ENCODE data around the gene F13A1. TPM values are rescaled to one million over a fixed set of nuclear protein-coding genes. Genes with fewer than 3 reads are reported as not detected.

Gene F13A1
- total and polyA plus RNA-seq, 2 of the 13 experiments (the other 11 are each of a cell fraction or from before 2014, with no cell fraction given): not detected

GRCh38 chr6:6285679-6286078 lies 34.8 kb downstream of the F13A1 start:
- Histone ChIP-seq H3K27me3 (ENCODE audit: control insufficient read depth in 1 of 2, insufficient read depth in 2 of 2, low read length in 2 of 2) (peaks cover 0 to 8% of the 10 kb centered on the region in 2 experiments; a peak in 1 of 5 replicates), H3K36me3 (replicated peaks in 1 of 2; ENCODE audit: control insufficient read depth in 1 of 2, insufficient read depth in 2 of 2, low read length in 2 of 2) (no peaks in the 10 kb centered on the region), H3K9ac (ENCODE audit: insufficient read depth, low read depth, low read length) (no peak overlapping the region), H3K27ac (ENCODE audit: extremely low read length, insufficient read depth, low read length) (no peak overlapping the region), H3K4me3 (replicated peaks in 1 of 3; ENCODE audit: insufficient read depth in 1 of 3, low read depth in 2 of 3, low read length in 3 of 3) (no peak overlapping the region), H3K79me2 (ENCODE audit: insufficient read depth, low read length) (no peaks in the 10 kb centered on the region), H3K9me3 (ENCODE audit: low read length) (no peaks in the 10 kb centered on the region), H3K4me2 (ENCODE audit: low read depth, low read length) (no peak overlapping the region), H4K20me1 (ENCODE audit: insufficient read depth, low read length) (no peaks in the 10 kb centered on the region), H2AFZ (ENCODE audit: low read length) (no peak overlapping the region), H3K4me1 (ENCODE audit: insufficient read depth, low read length) (no peaks in the 10 kb centered on the region)
- intact Hi-C loops (cut with micrococcal nuclease; ENCODE audit: unreplicated experiment) (no loop called here), in situ Hi-C loops (cut with HindIII; ENCODE audit: extremely low pct_ligation_motif_present, low pct_unique_long_range_greater_than_20kb) (no loop called here)
- no peak for DNase-seq (ENCODE audit: low spot score)
- ATAC-seq: no peak
- no TSS peak for BruUV-seq (replicated peaks)
- ChIA-PET CTCF (ENCODE audit: low intra/inter-chr PET ratio, low total read pairs) (no interaction called here), POLR2A (no interaction called here)
- 60% methylated on average over 11 of the region's 11 CpGs for WGBS (ENCODE audit: low lambda C conversion rate)
- TF ChIP-seq SIX1 (CRISPR knock-in tag; IDR thresholded peaks at IDR 0.05; ENCODE audit: borderline replicate concordance) (no peak), ZNF205 (CRISPR knock-in tag; IDR thresholded peaks at IDR 0.05) (no peak), ZNF20 (CRISPR knock-in tag; IDR thresholded peaks at IDR 0.05) (no peak), KDM5B (CRISPR knock-in tag; IDR thresholded peaks at IDR 0.05; ENCODE audit: borderline replicate concordance) (no peak), ZNF709 (CRISPR knock-in tag; IDR thresholded peaks at IDR 0.05) (no peak), RXRB (CRISPR knock-in tag; IDR thresholded peaks at IDR 0.05; ENCODE audit: borderline replicate concordance) (no peak), MTF2 (CRISPR knock-in tag; IDR thresholded peaks at IDR 0.05; ENCODE audit: borderline replicate concordance) (no peak), POLR2A (IDR thresholded peaks at IDR 0.05; ENCODE audit: insufficient read depth in 1 of 2, low read depth in 2 of 2, low read length in 2 of 2) (no peak), NFKBIZ (CRISPR knock-in tag; IDR thresholded peaks at IDR 0.05) (no peak), ZNF530 (CRISPR knock-in tag; IDR thresholded peaks at IDR 0.05; ENCODE audit: low read depth) (no peak), ZNF510 (CRISPR knock-in tag; IDR thresholded peaks at IDR 0.05; ENCODE audit: low read depth) (no peak), ZNF12 (CRISPR knock-in tag; IDR thresholded peaks at IDR 0.05) (no peak), SALL2 (CRISPR knock-in tag; IDR thresholded peaks at IDR 0.05) (no peak), FOXA1 (IDR thresholded peaks at IDR 0.05) (no peak), FOXA1 (CRISPR knock-in tag; IDR thresholded peaks at IDR 0.05) (no peak), SP4 (CRISPR knock-in tag; IDR thresholded peaks at IDR 0.05) (no peak), SALL1 (CRISPR knock-in tag; IDR thresholded peaks at IDR 0.05) (no peak)
- TF ChIP-seq, protein P1, sequence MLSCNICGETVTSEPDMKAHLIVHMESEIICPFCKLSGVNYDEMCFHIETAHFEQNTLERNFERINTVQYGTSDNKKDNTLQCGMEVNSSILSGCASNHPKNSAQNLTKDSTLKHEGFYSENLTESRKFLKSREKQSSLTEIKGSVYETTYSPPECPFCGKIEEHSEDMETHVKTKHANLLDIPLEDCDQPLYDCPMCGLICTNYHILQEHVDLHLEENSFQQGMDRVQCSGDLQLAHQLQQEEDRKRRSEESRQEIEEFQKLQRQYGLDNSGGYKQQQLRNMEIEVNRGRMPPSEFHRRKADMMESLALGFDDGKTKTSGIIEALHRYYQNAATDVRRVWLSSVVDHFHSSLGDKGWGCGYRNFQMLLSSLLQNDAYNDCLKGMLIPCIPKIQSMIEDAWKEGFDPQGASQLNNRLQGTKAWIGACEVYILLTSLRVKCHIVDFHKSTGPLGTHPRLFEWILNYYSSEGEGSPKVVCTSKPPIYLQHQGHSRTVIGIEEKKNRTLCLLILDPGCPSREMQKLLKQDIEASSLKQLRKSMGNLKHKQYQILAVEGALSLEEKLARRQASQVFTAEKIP (CRISPR knock-in tag; IDR thresholded peaks at IDR 0.05; ENCODE audit: borderline replicate concordance): no peak
- TF ChIP-seq, protein P2, sequence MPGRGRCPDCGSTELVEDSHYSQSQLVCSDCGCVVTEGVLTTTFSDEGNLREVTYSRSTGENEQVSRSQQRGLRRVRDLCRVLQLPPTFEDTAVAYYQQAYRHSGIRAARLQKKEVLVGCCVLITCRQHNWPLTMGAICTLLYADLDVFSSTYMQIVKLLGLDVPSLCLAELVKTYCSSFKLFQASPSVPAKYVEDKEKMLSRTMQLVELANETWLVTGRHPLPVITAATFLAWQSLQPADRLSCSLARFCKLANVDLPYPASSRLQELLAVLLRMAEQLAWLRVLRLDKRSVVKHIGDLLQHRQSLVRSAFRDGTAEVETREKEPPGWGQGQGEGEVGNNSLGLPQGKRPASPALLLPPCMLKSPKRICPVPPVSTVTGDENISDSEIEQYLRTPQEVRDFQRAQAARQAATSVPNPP (CRISPR knock-in tag; IDR thresholded peaks at IDR 0.05): no peak
- no peak for FAIRE-seq

Data from HepG2 (cell line).